Activated naive CD4-positive, alpha-beta T cell treated with anti-CD3 and anti-CD28 coated beads, Interleukin-2, amount 50 U/mL, for 72 hours (primary cell): ENCODE measurements around the gene MANEA. TPM values are rescaled to one million over a fixed set of nuclear protein-coding genes. Genes with fewer than 3 reads are reported as not detected.
A peak's percentile ranks its signal among the peaks of the same experiment; 100 is the strongest.
"Not testable (repeated sequence)": the region's sequence is repeated elsewhere in the genome, so short reads cannot be mapped to it uniquely, and the experiment has no call there.

Experiments
- ATAC-seq, 2 donors: fragments of 150-1000 bp; cut with Tn5 transposase; 2 replicates each; pipeline ENCODE4 v1.10.0; 2021; ENCODE audit warnings: mild to moderate bottlenecking in 2 of 2, moderate library complexity in 2 of 2
- DNase-seq, 2 donors: peaks; one replicate each; pipeline ENCODE4 v3.0.0; 2021 to 2022; ENCODE audit warnings: low spot score in 2 of 2
- H3K27ac Mint-ChIP-seq, 2 donors: one replicate each; pipeline ENCODE4 v1.8.0; 2022; ENCODE audit warnings: mild to moderate bottlenecking in 2 of 2, mixed read lengths in 2 of 2
- H3K36me3 Mint-ChIP-seq, 2 donors: one replicate each; pipeline ENCODE4 v1.8.0; 2022; ENCODE audit warnings: mixed read lengths in 2 of 2
- H3K9me3 Mint-ChIP-seq, 2 donors: one replicate each; pipeline ENCODE4 v1.8.0; 2022; ENCODE audit warnings: mixed read lengths in 2 of 2
- total RNA-seq, 2 donors: library from RNA; stranded (reverse); gene quantifications; one replicate each; pipeline ENCODE4 v1.2.3, GENCODE V29; 2022

The MANEA gene, protein sequence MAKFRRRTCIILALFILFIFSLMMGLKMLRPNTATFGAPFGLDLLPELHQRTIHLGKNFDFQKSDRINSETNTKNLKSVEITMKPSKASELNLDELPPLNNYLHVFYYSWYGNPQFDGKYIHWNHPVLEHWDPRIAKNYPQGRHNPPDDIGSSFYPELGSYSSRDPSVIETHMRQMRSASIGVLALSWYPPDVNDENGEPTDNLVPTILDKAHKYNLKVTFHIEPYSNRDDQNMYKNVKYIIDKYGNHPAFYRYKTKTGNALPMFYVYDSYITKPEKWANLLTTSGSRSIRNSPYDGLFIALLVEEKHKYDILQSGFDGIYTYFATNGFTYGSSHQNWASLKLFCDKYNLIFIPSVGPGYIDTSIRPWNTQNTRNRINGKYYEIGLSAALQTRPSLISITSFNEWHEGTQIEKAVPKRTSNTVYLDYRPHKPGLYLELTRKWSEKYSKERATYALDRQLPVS
- total RNA-seq, result 10 to 100 TPM; 15.6 to 16.4 TPM

DNA sequence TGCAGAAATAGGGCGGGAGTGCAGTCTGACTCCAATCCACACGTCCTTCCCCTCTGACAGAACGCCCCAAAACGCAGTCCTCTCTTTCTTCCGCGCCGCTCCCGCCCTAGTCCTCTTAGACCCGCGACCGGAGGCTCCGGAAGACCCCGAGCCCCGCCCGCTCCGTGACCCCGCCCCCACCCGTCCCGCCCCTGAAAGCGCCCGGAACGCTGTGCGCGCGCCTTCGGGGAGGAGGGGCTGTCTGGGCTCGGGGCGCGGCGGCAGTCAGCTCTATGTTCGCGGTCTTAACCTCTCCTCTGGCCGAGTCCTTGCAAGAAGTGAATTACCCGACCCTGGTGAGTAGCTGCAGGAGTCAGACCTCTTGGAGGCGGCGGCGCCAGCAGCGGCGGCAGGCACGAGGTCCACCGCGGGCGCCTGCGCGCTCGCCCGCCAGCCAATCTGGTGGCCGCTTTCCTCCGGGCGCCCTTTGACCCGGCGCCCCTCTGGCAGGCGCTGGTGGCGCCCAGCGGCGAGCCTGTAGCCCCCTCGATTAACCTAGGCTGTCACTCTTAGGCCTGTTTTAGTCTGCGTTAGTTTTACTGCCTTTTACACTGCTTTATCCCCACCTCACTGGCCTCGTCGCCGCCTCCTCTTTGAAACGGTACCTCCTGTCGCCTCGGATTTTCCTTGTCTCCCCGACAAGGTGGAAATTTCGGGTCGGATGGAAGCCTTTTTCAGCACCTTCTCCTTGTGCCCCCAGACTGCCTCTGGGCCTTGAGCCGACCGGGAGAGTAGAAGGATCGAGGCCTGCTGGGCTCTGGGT, at the start of gene MANEA:
TSS of gene MANEA (plus strand) at position 232 of the 802 bp plus-strand sequence. CDS start 8,905 bp downstream, outside the sequence.
- peak; percentile 91 to 92 for ATAC-seq

DNA sequence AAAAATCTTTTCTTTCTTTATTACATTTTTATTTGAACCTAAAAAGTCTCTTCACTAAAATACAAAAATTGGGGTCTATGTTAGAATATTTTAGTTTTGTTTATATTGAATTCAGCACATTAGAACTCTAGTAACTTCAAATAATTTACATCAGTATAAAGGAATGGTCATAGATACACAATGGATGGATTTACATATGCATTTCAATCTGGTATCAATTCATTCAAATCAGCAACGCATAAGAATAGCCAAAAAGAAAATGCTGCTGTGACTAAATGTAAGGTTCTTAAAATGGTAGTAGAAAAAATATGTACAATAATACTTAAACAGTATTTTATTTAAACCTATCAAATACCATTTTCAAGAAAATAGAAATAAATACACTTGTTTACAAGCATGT, 47.6 kb upstream of the MANEA start:
- DNase-seq (no peak), ATAC-seq (no peak)
- peaks cover 0 to 3% of the 10 kb centered on the region in 2 donors for H3K9me3 Mint-ChIP-seq
- no peaks in the 10 kb centered on the region for H3K36me3 Mint-ChIP-seq
- no peak overlapping the region for H3K27ac Mint-ChIP-seq

More for the DNA sequence above, at the start of gene MANEA:
- H3K36me3 Mint-ChIP-seq, result peaks cover 13% of the 10 kb centered on the region in 2 donors
- no peaks in the 10 kb centered on the region for H3K9me3 Mint-ChIP-seq
- DNase-seq, result peak; percentile 76 to 82
- peak within 1 kb of the TSS; percentile 95 to 99 for H3K27ac Mint-ChIP-seq

DNA sequence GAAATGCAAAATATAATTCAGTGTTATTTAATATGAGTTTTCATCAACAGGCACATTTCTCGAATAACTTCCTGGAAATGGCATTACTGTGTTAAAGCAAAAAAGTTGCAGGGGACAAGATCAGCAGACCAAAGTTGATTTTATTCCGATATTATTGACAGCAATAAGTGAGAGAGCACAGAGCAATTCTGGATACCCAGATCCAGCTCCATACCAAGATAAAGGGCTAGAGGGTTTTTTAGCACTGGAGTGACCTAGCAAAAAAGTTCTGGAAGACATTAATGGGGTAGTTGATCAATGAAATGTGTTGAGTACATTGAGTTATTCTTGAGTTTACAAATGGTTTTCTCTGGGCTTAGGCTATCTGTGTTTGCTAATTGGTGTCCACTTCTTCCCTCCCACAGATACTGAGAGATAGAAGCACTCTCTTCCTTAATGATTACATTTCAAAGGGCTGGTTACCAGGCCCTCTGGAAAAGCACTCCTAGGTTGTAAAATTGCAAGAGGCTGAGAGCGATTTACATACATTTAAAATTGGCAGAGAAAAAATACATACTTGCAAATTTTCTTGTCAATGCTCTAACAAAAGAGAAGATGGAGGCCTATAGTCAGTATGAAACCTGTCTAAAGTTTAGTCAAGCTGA, 47.0 kb upstream of the MANEA start:
- Mint-ChIP-seq H3K36me3 (no peaks in the 10 kb centered on the region), H3K27ac (no peak overlapping the region), H3K9me3 (peaks cover 0 to 3% of the 10 kb centered on the region in 2 donors)
- no peak for DNase-seq
- no peak for ATAC-seq

DNA sequence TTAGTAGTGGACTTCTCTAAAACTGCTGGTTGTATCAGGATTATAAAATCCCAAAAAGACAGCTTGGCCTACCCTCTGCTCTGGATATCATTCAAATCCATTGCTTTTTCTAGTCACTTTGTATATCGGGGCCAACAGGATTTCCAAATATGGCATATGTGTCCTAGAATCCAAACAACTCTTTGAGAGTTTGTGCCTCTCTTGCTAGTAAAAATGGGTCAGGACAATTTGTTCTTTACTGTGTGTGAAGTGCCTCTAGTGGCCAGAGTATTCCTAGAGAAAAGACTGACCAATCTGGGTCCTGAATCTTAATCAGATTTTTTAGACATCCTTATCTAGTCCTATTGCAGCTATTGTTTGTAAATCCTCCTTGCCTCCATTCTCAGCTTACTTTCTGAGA, 33.5 kb upstream of the MANEA start:
- DNase-seq, result no peak
- no peak for ATAC-seq
- Mint-ChIP-seq H3K27ac (no peak overlapping the region), H3K36me3 (peaks cover 0 to 1% of the 10 kb centered on the region in 2 donors), H3K9me3 (peaks cover under 1 to 1% of the 10 kb centered on the region in 2 donors)

DNA sequence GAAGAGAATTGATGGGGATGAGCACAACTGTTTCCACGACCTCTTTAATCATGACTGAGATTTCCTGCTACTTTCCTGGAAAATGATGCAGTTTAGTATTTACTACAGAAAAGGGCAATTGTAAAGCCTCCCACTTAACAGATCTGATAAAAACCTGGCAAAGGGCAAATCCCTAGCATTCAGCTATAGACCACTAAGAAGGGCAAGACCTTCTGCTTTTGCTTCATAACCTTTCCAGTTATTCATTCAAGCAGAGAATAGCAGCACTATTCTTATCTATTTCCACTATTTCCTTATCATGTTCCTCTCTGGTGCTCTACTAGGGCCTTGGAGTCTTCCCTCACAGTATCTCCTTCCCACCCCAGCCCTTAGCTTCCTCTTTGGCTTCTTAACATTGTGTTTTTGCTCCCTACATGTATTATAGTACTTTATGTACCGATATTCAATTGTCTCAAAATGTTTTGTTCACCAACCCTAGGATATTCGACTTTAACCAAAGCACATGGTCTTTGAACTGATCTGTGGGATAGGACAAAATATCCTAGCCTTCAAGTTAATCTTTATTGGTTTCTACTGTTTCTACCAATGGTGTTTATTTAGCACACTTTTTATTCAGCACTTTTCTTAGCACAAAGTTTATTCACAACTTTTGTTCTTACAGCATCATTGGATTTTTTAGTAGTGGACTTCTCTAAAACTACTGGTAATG, 32.7 kb upstream of the MANEA start:
- H3K27ac Mint-ChIP-seq, result no peak overlapping the region

DNA sequence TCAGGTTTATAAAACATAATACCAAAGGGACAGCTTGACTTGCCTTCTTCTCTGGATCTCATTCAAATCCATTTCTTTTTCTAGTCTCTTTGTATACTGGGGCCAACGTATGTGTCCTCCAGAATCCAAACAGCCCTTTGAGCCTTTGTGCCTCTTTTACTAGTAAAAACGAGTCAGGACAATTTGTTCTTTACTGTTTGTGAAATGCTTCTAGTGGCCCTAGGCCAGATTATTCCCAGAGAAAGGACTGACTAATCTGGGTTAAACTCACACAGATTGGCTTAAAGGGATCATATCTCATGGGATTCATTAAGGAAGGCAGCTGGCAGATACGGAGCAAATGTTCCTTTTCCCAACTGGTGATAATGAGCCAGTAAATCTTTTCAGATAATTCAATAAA, 32.1 kb upstream of the MANEA start:
- Mint-ChIP-seq H3K36me3 (no peaks in the 10 kb centered on the region), H3K9me3 (no peaks in the 10 kb centered on the region), H3K27ac (no peak overlapping the region)
- DNase-seq (no peak), ATAC-seq (no peak)

More for the DNA sequence above, 32.7 kb upstream of the MANEA start:
- no peak for ATAC-seq
- H3K9me3 Mint-ChIP-seq, result no peaks in the 10 kb centered on the region
- DNase-seq, result no peak
- no peaks in the 10 kb centered on the region for H3K36me3 Mint-ChIP-seq

DNA sequence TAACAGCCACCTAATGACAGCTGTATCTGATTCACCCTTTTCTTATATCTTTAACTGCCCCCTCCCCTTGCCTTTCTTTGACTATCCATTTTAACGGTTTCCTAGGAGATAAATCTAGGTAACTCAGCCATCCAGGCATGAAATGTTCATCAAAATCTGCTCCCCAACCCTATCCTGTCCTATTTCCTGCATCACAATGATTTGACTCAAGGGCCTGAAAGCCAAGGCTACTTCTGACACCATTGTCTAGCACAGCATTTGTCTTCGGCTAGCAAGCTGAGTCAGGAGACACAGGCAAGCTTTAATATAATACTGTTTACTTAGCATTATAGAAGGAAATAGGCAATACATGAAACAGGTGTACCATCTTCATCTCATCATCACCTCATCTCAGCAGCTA, 31.6 kb upstream of the MANEA start:
- Mint-ChIP-seq H3K9me3 (no peaks in the 10 kb centered on the region), H3K36me3 (no peaks in the 10 kb centered on the region), H3K27ac (no peak overlapping the region)
- DNase-seq, result no peak
- no peak for ATAC-seq

DNA sequence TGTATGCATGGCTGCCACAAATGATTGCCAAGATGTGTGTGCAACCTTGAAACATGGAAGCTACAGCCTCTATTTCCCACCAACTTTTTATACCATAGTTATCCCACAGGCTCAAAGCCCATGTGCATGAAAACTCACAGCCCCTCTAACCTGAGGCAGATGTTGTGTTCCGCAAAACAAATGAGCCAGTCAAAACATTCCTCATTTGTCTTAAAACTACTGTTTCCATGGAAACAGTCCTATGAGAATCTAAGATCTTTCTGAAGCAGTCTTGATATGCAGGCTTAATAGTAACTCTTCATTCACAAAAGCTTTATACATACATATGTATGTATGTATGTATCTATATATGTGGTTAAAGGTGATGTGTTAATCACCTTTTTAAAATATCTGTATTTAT, 31.2 kb upstream of the MANEA start:
- Mint-ChIP-seq H3K36me3 (no peaks in the 10 kb centered on the region), H3K9me3 (no peaks in the 10 kb centered on the region), H3K27ac (no peak overlapping the region)
- DNase-seq (no peak), ATAC-seq (no peak)

DNA sequence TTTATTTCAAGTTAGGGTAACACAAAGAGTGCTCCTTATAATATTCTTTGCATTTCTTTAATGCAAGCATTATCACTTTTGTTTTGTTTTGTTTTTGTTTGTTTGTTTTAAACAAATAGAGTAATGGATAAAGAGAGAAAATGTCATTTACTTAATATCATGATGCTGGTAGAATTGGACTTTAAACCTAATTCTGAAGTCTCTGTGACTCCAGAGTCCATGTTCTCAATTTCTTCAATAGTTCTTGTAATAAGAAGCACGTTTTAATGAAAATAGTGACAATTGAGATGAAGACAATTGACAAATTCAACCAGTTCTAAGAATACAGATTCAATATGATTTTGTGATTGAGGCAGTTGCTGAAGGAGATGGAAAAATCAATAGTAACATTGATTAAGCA, 30.3 kb upstream of the MANEA start:
- Mint-ChIP-seq H3K27ac (no peak overlapping the region), H3K36me3 (no peaks in the 10 kb centered on the region), H3K9me3 (no peaks in the 10 kb centered on the region)
- no peak for ATAC-seq
- no peak for DNase-seq

DNA sequence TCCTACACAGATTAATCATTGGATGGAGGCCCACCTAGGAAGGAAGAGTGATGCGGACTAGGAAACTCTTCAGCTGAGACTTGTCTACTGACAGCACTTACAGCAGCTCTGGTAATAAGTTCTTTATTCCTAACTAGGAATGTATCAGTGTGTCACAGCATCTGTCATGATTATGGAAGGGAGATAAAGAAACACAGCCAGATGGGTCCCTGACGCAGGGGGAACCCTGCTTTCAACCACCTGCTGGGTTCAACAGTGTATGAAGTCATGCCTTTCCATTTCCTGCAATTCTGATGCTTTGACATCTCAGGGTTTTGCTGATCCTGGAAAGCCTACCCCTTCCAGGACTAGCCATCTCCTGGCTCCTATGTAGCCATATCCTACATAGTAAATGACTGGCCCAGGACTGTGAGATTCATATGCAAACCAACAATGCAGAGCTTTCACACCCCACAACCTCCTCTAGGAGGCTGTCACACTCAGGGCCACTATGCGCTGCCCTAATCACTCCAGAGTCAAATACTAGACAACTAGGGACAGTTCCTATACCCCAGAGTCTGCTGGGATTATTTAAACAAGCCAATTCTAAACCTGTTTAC, 29.0 kb upstream of the MANEA start:
- DNase-seq, result no peak
- peaks cover 3 to 4% of the 10 kb centered on the region in 2 donors for H3K9me3 Mint-ChIP-seq
- H3K36me3 Mint-ChIP-seq, result no peaks in the 10 kb centered on the region

DNA sequence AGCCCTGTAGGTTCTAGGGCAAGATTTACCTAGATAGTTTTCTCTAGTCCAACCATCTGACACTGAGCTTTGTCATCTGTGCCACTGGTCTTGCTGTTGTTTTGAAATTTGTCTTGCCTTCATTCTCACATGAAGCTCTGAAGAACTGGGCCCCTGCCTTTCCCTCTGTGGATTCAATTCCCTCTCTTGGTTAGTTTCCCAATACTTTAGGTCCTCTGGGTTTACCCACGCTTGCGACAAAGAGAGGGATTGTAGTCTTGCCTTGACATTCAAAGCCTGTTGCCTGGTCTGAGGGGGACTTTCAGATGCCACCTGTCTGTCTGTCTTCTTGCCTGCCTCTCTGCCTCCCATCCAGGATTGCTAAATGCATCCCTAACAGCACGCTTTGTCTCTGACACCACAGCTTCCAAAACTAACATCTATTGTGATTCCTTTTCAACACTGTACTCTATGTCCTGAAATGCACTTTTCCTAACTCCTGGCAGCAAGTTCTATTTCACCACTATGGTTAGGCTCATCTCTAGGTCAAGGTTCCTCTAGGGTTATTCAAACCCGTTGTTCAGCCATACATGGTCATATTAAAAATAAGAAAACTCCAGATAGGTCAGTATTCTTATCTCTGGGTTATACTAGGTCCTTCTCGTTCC, 25.5 kb upstream of the MANEA start:
- ATAC-seq (no peak), DNase-seq (no peak)
- peaks cover 10 to 17% of the 10 kb centered on the region in 2 donors for H3K36me3 Mint-ChIP-seq
- peaks cover 5 to 17% of the 10 kb centered on the region in 2 donors for H3K9me3 Mint-ChIP-seq
- H3K27ac Mint-ChIP-seq, result no peak overlapping the region

More for the DNA sequence above, 29.0 kb upstream of the MANEA start:
- no peak for ATAC-seq
- no peak overlapping the region for H3K27ac Mint-ChIP-seq

DNA sequence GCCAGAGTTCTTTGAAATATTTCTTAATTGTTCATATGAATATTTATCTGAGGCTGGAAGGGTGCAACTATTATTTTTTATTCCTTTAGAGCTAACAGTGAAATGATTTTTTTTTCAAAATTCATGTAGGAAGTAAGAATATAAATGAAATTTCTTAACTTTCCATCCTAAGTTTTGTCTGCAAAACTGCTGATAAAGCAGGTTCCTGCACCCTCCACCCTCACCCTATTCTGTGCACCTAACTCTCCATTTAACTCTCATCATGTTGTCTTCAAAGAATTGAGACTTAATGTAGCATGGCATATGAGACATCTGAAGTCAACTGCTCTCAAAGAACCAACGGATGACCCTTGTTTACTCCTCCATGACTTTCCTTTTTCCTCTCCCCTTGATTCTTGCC, 23.5 kb upstream of the MANEA start:
- ATAC-seq (no peak), DNase-seq (no peak)
- Mint-ChIP-seq H3K36me3 (peaks cover 10 to 17% of the 10 kb centered on the region in 2 donors), H3K27ac (no peak overlapping the region), H3K9me3 (peaks cover 5 to 17% of the 10 kb centered on the region in 2 donors)

DNA sequence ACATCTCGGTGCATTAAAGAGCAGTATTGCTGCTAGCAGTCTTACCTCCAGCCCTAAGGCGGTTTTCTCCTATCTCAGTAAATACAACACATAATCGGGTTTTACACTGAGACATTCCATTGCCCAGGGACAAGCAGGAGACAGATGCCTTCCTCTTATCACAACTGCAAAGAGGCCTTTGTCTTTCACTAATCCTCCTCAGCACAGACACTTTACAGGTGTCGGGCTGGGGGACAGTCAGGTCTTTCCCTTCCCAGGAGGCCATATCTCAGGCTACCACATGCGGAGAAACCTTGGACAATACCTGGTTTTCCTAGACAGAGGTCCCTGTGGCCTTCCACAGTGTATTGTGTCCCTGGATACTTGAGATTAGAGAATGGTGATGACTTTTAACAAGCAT, 16.4 kb upstream of the MANEA start:
- H3K27ac Mint-ChIP-seq, DNase-seq, ATAC-seq: not testable (repeated sequence)
- Mint-ChIP-seq H3K36me3 (peaks cover 4 to 13% of the 10 kb centered on the region in 2 donors), H3K9me3 (peaks cover 7 to 14% of the 10 kb centered on the region in 2 donors)

DNA sequence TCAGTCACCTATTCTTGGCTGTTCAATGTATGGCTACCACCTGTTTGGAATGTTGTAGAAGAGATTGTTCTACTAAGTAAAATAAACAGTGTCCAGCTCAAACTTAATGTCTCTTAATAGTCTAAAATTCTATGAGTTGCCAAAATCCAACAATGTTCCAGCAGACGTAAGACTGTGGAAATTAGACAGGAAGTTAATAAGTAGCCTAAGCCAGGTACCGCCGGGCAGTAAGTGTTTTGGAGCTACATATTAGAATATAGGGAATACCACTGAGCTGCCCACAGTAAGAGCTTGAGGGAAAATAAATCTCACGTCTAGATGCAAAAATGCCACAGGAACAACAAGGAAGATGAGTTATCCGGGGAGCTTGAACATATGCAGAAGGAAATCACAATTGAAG, 7.8 kb upstream of the MANEA start:
- ATAC-seq (no peak), DNase-seq (no peak)
- H3K9me3 Mint-ChIP-seq, result no peaks in the 10 kb centered on the region
- no peaks in the 10 kb centered on the region for H3K36me3 Mint-ChIP-seq
- H3K27ac Mint-ChIP-seq, result no peak overlapping the region

DNA sequence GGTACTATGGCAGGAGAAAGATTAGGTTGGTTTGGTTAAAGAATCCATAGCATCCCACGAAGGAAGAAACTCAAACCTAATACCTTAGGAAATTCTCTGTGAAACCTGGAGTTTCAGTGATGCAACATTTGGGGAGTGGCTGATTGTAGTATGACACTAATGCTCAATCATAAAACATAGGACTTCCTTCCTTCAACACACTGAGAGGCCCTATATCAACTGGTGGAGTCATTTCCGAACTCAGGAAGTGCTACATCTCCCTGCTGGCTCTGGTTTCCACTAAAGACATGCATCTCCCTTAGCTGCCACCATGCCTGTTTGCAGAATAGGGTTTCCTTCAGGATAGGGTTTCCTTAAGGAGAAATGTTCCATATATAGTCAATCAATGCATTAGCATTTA, 5.2 kb upstream of the MANEA start:
- ATAC-seq, result no peak
- no peaks in the 10 kb centered on the region for H3K9me3 Mint-ChIP-seq
- no peak for DNase-seq
- peaks cover 0 to 4% of the 10 kb centered on the region in 2 donors for H3K36me3 Mint-ChIP-seq
- no peak overlapping the region for H3K27ac Mint-ChIP-seq

DNA sequence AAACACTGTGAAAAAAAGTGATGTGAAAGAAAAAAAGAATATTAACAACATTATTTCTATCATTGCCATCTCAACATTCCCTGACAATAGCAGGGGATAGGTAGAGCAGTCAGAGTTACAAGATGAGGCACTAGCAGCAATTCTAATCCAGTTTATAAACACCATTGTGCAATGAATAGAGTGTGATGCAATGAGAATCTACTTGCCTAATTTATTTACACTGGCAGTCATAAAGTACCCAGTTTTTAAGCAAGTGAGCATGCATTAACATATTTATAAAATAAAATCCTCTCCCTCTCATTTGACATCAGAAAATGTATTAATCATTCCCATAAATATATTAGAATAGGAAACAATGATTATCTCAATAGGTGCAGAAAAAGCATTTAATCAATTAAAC, 2.5 kb upstream of the MANEA start:
- Mint-ChIP-seq H3K36me3 (peaks cover 7 to 13% of the 10 kb centered on the region in 2 donors), H3K27ac (no peak overlapping the region), H3K9me3 (no peaks in the 10 kb centered on the region)
- DNase-seq, result no peak
- ATAC-seq, result no peak
